Naive thymus-derived CD4-positive, alpha-beta T cell (primary cell): ENCODE measurements around the gene ZNF415. TPM values are rescaled to one million over a fixed set of nuclear protein-coding genes. Genes with fewer than 3 reads are reported as not detected.
A peak's percentile ranks its signal among the peaks of the same experiment; 100 is the strongest.
"Not testable (repeated sequence)": the region's sequence is repeated elsewhere in the genome, so short reads cannot be mapped to it uniquely, and the experiment has no call there.

Experiments
- ATAC-seq: fragments of 150-1000 bp; cut with Tn5 transposase; 2 replicates; pipeline ENCODE4 v1.10.0; 2021; ENCODE audit warnings: mild to moderate bottlenecking, moderate library complexity
- CTCF ChIA-PET: fragments of 350-600 bp; sonication (Branson Sonifier 250); formaldehyde crosslinking; loops from one replicate; lab custom pipeline; 2021; ENCODE audit warnings: antibody characterized with exemption; lab: Charles Lee
- POLR2A ChIA-PET: fragments of 350-600 bp; sonication (Branson Sonifier 250); formaldehyde crosslinking; loops from one replicate; lab custom pipeline; 2021; ENCODE audit warnings: antibody characterized with exemption, inconsistent platforms; lab: Charles Lee
- DNase-seq, 9 donors: peaks; one replicate each; pipeline versions ENCODE4 v3.0.0 to v3.0.0-alpha.2; 2020 to 2022; ENCODE audit warnings: mixed read lengths in 1 of 9
- H3K27ac ChIP-seq: one replicate; pipeline ENCODE4 v1.7.0; 2013; ENCODE audit warnings: mild to moderate bottlenecking, low read depth, low read length, moderate library complexity
- H3K27me3 ChIP-seq, 2 donors: one replicate each; pipeline ENCODE4 v1.7.0; 2013; ENCODE audit warnings: low read length in 2 of 2, mild to moderate bottlenecking in 2 of 2, moderate library complexity in 2 of 2; ENCODE audit not compliant: control insufficient read depth in 2 of 2, insufficient read depth in 2 of 2
- H3K36me3 ChIP-seq, 3 experiments: 1 replicate in 2 of 3; 2 replicates in 1 of 3; pipeline ENCODE4 v1.7.0; 2013; ENCODE audit warnings: low read length in 3 of 3, mild to moderate bottlenecking in 3 of 3, moderate library complexity in 1 of 3; ENCODE audit not compliant: insufficient read depth in 3 of 3, control insufficient read depth in 2 of 3
- H3K4me1 ChIP-seq, 2 donors: one replicate each; pipeline ENCODE4 v1.7.0; 2013; ENCODE audit warnings: low read length in 2 of 2, mild to moderate bottlenecking in 2 of 2, moderate library complexity in 1 of 2; ENCODE audit not compliant: control insufficient read depth in 2 of 2, insufficient read depth in 2 of 2
- H3K4me3 ChIP-seq: 2 replicates; pipeline ENCODE4 v1.7.0; 2013; ENCODE audit warnings: mild to moderate bottlenecking, low read length
- H3K9me3 ChIP-seq, 3 experiments: 1 replicate in 2 of 3; 2 replicates in 1 of 3; pipeline ENCODE4 v1.7.0; 2013; ENCODE audit warnings: low read length in 3 of 3; ENCODE audit not compliant: control insufficient read depth in 2 of 3
- H3K27ac Mint-ChIP-seq, 9 donors: one replicate each; pipeline ENCODE4 v1.8.0; 2020 to 2022; ENCODE audit warnings: mixed read lengths in 9 of 9, mild to moderate bottlenecking in 8 of 9, moderate library complexity in 5 of 9, inconsistent platforms in 2 of 9
- H3K27me3 Mint-ChIP-seq, 5 donors: one replicate each; pipeline ENCODE4 v1.8.0; 2021 to 2022; ENCODE audit warnings: mixed read lengths in 5 of 5, mild to moderate bottlenecking in 1 of 5
- H3K36me3 Mint-ChIP-seq, 5 donors: one replicate each; pipeline ENCODE4 v1.8.0; 2020 to 2022; ENCODE audit warnings: mixed read lengths in 5 of 5, mild to moderate bottlenecking in 3 of 5, inconsistent platforms in 1 of 5
- H3K4me1 Mint-ChIP-seq, 7 donors: one replicate each; pipeline ENCODE4 v1.8.0; 2020 to 2022; ENCODE audit warnings: mixed read lengths in 7 of 7, mild to moderate bottlenecking in 3 of 7, inconsistent platforms in 1 of 7
- H3K4me3 Mint-ChIP-seq, 10 donors: one replicate each; pipeline ENCODE4 v1.8.0; 2020 to 2022; ENCODE audit warnings: mild to moderate bottlenecking in 10 of 10, mixed read lengths in 10 of 10, moderate library complexity in 6 of 10, inconsistent platforms in 2 of 10
- H3K9me3 Mint-ChIP-seq, 11 donors: one replicate each; pipeline ENCODE4 v1.8.0; 2020 to 2022; ENCODE audit warnings: mixed read lengths in 11 of 11, mild to moderate bottlenecking in 4 of 11, inconsistent platforms in 1 of 11, moderate library complexity in 1 of 11
- intact Hi-C, 2 donors: fragments of 100-400 bp; cut with micrococcal nuclease; formaldehyde crosslinking; loops; one replicate each; pipeline ENCODE4 v1.15.1; 2023
- polyA plus RNA-seq, 2 donors: library from polyadenylated mRNA; unstranded; fragments of 300-500 nt; fragmentation: Illumina TruSeq; gene quantifications; one replicate each; pipeline ENCODE4 v1.2.3, GENCODE V29; 2021
- total RNA-seq, 6 experiments: library from RNA in 5 of 6; stranded (reverse) in 5 of 6; gene quantifications; 1 replicate in 5 of 6; 2 replicates in 1 of 6; pipeline ENCODE4 v1.2.3 and lab custom pipeline; 2021 to 2026

The ZNF415 gene
- total and polyA plus RNA-seq, 7 experiments from 2014 or later, result 0.58 to 3.6 (median 1.2) TPM

GRCh38 chr19:53136432-53136831 lies 3.7 kb upstream of the ZNF415 start:
- Histone ChIP-seq H3K4me3 (no peak overlapping the region), H3K4me1 (no peaks in the 10 kb centered on the region), H3K9me3 (peaks cover 6 to 86% (median 21%) of the 10 kb centered on the region in 3 experiments), H3K27me3 (no peaks in the 10 kb centered on the region), H3K27ac (no peak overlapping the region), H3K36me3 (peaks cover 0 to 4% (median 0%) of the 10 kb centered on the region in 3 experiments)
- peaks cover 4 to 11% (median 8%) of the 10 kb centered on the region in 7 donors for H3K4me1 Mint-ChIP-seq
- POLR2A ChIA-PET, result no interaction called here
- H3K27ac Mint-ChIP-seq, result no peak overlapping the region
- H3K9me3 Mint-ChIP-seq, result peaks cover 13 to 94% (median 67%) of the 10 kb centered on the region in 11 donors
- ATAC-seq, result no peak
- intact Hi-C loops, result no loop called here
- H3K27me3 Mint-ChIP-seq, result peaks cover 0 to 8% (median 6%) of the 10 kb centered on the region in 5 donors
- H3K4me3 Mint-ChIP-seq, result no peak overlapping the region
- H3K36me3 Mint-ChIP-seq, result peaks cover 10 to 41% (median 17%) of the 10 kb centered on the region in 5 donors
- CTCF ChIA-PET, result interaction anchor here (0.7 kb wide), 1 partner anchor 13 kb away, joined by 3 read pairs; no protein-coding TSS in a partner anchor
- no peak for DNase-seq

DNA sequence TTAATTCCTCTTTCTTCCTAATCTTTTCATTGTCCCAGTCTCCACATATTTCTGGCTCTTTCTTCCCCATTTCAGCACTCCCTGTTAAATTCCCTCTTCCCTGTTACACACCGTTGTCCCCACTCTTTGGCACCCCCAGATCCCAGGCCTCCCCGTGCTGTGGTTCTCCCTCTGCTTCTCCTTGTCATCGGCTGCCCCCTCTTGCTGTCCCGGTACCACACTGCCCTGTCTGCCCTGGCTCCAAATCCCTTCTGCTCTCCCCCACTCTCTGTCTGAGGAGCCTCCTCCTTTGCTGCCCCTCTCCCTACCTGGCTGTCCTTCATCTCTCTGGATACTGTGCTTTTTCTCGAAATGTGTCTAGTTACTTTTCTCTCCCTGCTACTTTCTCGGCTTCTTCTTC lies 983 bp downstream of the ZNF415 start:
- Mint-ChIP-seq H3K4me1 (peaks cover 4 to 14% (median 10%) of the 10 kb centered on the region in 7 donors), H3K27me3 (peaks cover 0 to 21% (median 9%) of the 10 kb centered on the region in 5 donors), H3K36me3 (peaks cover 16 to 45% (median 19%) of the 10 kb centered on the region in 5 donors), H3K9me3 (peaks cover 8 to 89% (median 52%) of the 10 kb centered on the region in 11 donors), H3K27ac (peak overlapping the region in 2 of 9 donors; percentile 14 to 55), H3K4me3 (peak overlapping the region; percentile 55 to 85 (median 72))
- CTCF ChIA-PET, result no interaction called here
- intact Hi-C loops, result loop anchor here in 1 of 2 donors (2.0 kb wide), 1 partner anchor 29 kb away; the partner anchor contains the start of gene ZNF160
- no peak overlapping the region for H3K27ac ChIP-seq
- H3K36me3 ChIP-seq, result no peaks in the 10 kb centered on the region
- peaks cover 0 to 42% (median 3%) of the 10 kb centered on the region in 3 experiments for H3K9me3 ChIP-seq
- H3K27me3 ChIP-seq, result no peaks in the 10 kb centered on the region
- no peaks in the 10 kb centered on the region for H3K4me1 ChIP-seq
- POLR2A ChIA-PET, result no interaction called here
- H3K4me3 ChIP-seq, result peak overlapping the region; percentile 9
- no peak for DNase-seq
- ATAC-seq, result no peak

DNA sequence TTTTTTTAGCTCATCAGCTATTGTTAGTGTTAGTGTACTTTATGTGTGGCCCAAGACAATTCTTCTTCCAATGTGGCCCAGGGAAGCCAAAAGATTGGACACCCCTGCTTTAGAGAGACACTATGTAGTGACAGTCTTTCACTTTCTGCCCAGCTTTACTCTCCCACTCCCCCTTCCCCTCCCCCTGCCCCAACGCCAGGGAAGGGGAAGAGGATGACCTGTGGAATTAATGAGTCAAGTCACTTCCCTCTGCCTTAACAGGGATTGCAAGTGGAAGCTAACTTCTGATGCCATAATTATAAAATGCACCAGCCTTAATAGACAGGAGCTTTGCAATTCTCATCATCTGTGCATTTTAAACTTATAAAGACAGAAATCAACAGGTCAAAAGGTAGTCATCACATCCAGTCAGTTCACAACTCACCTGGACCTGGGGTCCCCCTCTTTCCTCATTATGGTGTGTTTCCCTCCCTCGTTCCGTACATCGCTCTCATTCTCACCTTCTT lies 1.6 kb downstream of the ZNF415 start:
- H3K27ac ChIP-seq, result no peak overlapping the region
- ChIA-PET CTCF (no interaction called here), POLR2A (no interaction called here)
- no peaks in the 10 kb centered on the region for H3K36me3 ChIP-seq
- Mint-ChIP-seq H3K4me3 (peak overlapping the region in 8 of 10 donors; percentile 55 to 85 (median 74)), H3K36me3 (peaks cover 16 to 41% (median 19%) of the 10 kb centered on the region in 5 donors), H3K4me1 (peaks cover 4 to 14% (median 11%) of the 10 kb centered on the region in 7 donors), H3K27ac (no peak overlapping the region), H3K9me3 (peaks cover 8 to 87% (median 46%) of the 10 kb centered on the region in 11 donors), H3K27me3 (peaks cover 0 to 21% (median 9%) of the 10 kb centered on the region in 5 donors)
- peaks cover 0 to 36% (median 3%) of the 10 kb centered on the region in 3 experiments for H3K9me3 ChIP-seq
- DNase-seq, result no peak
- ATAC-seq, result no peak
- H3K4me1 ChIP-seq, result no peaks in the 10 kb centered on the region
- H3K4me3 ChIP-seq, result no peak overlapping the region
- no peaks in the 10 kb centered on the region for H3K27me3 ChIP-seq
- intact Hi-C loops, result no loop called here

DNA sequence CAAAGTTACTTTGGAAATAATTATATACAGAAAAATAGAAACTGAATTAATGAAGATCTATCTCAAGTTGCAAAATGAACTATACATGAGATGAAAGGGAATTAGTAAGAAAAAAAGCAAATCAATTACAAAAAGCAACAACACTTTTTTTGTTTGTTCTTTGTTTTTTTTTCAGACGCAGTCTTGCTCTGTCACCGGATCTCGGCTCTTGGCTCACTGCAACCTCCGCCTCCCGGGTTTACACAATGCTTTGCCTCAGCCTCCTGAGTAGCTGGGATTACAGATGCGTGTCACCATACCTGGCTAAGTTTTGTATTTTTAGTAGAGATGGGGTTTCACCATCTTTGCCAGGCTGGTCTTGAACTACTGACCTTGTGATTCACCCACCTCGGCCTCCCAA lies 2.2 kb downstream of the ZNF415 start:
- intact Hi-C loops, result no loop called here
- peak overlapping the region in 1 of 10 donors; percentile 21 for H3K4me3 Mint-ChIP-seq
- CTCF ChIA-PET, result no interaction called here
- peaks cover 16 to 37% (median 19%) of the 10 kb centered on the region in 5 donors for H3K36me3 Mint-ChIP-seq
- peaks cover 8 to 86% (median 43%) of the 10 kb centered on the region in 11 donors for H3K9me3 Mint-ChIP-seq
- peaks cover 0 to 21% (median 9%) of the 10 kb centered on the region in 5 donors for H3K27me3 Mint-ChIP-seq
- H3K4me1 ChIP-seq, result no peaks in the 10 kb centered on the region
- peaks cover 0 to 33% (median 0%) of the 10 kb centered on the region in 3 experiments for H3K9me3 ChIP-seq
- peaks cover 4 to 14% (median 11%) of the 10 kb centered on the region in 7 donors for H3K4me1 Mint-ChIP-seq
- no peak for DNase-seq
- no peaks in the 10 kb centered on the region for H3K36me3 ChIP-seq
- POLR2A ChIA-PET, result interaction anchor here (0.6 to 0.7 kb wide), 2 partner anchors 1008 to 1215 kb away, joined by 6 to 8 read pairs; no protein-coding TSS in a partner anchor
- no peak overlapping the region for H3K27ac ChIP-seq
- no peak overlapping the region for H3K4me3 ChIP-seq
- H3K27me3 ChIP-seq, result no peaks in the 10 kb centered on the region
- H3K27ac Mint-ChIP-seq, result no peak overlapping the region
- no peak for ATAC-seq

- CTCF ChIA-PET, DNase-seq, POLR2A ChIA-PET, H3K27ac Mint-ChIP-seq, H3K4me3 Mint-ChIP-seq, H3K27ac ChIP-seq, H3K27me3 ChIP-seq, H3K4me3 ChIP-seq, ATAC-seq, H3K4me1 Mint-ChIP-seq, H3K4me1 ChIP-seq, intact Hi-C loops, H3K36me3 ChIP-seq: not testable (repeated sequence)
- Mint-ChIP-seq H3K27me3 (peaks cover 0 to 19% (median 11%) of the 10 kb centered on the region in 5 donors), H3K9me3 (peaks cover 10 to 92% (median 48%) of the 10 kb centered on the region in 11 donors), H3K36me3 (peaks cover 26 to 52% (median 31%) of the 10 kb centered on the region in 5 donors)
- peaks cover 0 to 15% (median 0%) of the 10 kb centered on the region in 3 experiments for H3K9me3 ChIP-seq
Measured at GRCh38 chr19:53126733-53127526, 5.8 kb downstream of the ZNF415 start.

DNA sequence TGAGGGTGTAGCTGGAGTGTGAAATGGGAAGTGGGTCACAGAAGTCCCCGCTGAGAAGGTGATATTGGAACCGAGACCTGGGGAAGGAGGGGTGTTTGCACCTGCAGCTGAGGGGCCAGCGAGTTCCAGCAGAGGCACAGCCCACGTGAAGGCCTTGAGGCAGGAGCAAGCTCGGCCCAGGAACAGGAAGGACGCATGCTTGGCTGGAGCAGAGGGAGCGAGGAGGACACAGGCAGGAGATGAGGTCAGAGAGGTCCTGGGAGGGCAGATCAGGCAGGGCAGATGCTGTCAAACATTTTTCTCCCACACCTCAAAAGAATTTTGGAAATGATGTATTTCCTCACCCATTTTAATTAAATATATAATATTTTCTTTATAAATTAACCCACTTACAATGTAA lies 9.3 kb downstream of the ZNF415 start:
- Mint-ChIP-seq H3K36me3 (peaks cover 18 to 44% (median 27%) of the 10 kb centered on the region in 5 donors), H3K27me3 (peaks cover 0 to 5% (median 0%) of the 10 kb centered on the region in 5 donors), H3K4me1 (peaks cover 0 to 2% (median 0%) of the 10 kb centered on the region in 7 donors), H3K9me3 (peaks cover 9 to 88% (median 50%) of the 10 kb centered on the region in 11 donors), H3K4me3 (no peak overlapping the region), H3K27ac (no peak overlapping the region)
- ChIA-PET CTCF (no interaction called here), POLR2A (interaction anchor here (0.6 kb wide), 1 partner anchor 206 kb away, joined by 3 read pairs; no protein-coding TSS in a partner anchor)
- no peak overlapping the region for H3K27ac ChIP-seq
- intact Hi-C loops, result no loop called here
- no peak overlapping the region for H3K4me3 ChIP-seq
- peaks cover 0 to 3% (median 0%) of the 10 kb centered on the region in 3 experiments for H3K36me3 ChIP-seq
- H3K4me1 ChIP-seq, result no peaks in the 10 kb centered on the region
- peaks cover 0 to 19% (median 0%) of the 10 kb centered on the region in 3 experiments for H3K9me3 ChIP-seq
- DNase-seq, result no peak
- ATAC-seq, result no peak
- H3K27me3 ChIP-seq, result no peaks in the 10 kb centered on the region
